ENCODE data around the gene P2RY2. TPM values are rescaled to one million over a fixed set of nuclear protein-coding genes. Genes with fewer than 3 reads are reported as not detected.

The P2RY2 gene
- polyA plus RNA-seq, 1 donor from 2014 or later = not detected

DNA sequence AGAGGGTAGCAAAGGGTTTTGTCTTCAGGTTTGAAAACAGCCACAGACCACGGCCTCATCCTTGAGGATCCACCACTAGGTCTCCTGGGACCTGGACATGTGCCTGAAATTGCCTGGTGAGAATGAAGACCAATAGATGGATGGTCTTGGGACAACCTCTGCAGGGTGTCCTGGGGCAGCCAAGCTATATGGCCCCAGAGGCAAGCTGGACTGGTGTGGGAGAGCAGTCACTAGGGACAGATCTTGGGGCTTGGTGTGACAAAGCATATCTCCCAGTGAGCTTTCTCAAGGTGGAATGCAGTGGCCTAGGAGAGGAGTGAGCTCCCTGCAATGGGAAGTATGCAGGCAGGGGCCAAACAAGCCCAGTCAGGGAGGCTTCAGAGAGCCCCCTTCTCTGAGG is 67.6 kb downstream of the P2RY2 start:
- no peaks in the 10 kb centered on the region for H4K20me1 ChIP-seq (ENCODE audit: insufficient read depth)
- H3K27me3 ChIP-seq (ENCODE audit: insufficient read depth, low read depth, low read length) = no peaks in the 10 kb centered on the region
- H3K9me3 ChIP-seq (ENCODE audit: low read length) = no peaks in the 10 kb centered on the region
- no peaks in the 10 kb centered on the region for H3K9me2 ChIP-seq (ENCODE audit: insufficient read depth, low read length)
- no peak overlapping the region for H3K4me2 ChIP-seq (ENCODE audit: low read length)
- no peaks in the 10 kb centered on the region for H3K79me2 ChIP-seq (replicated peaks; ENCODE audit: insufficient read depth, low read length)
- no peak overlapping the region for H3K9ac ChIP-seq (ENCODE audit: low read length)
- TF ChIP-seq TAF1 (IDR thresholded peaks at IDR 0.05; ENCODE audit: low read depth) (no peak), MXI1 (conservative IDR thresholded peaks at IDR 0.05; ENCODE audit: poor library complexity, severe bottlenecking) (no peak)
- TF ChIP-seq, protein P1, sequence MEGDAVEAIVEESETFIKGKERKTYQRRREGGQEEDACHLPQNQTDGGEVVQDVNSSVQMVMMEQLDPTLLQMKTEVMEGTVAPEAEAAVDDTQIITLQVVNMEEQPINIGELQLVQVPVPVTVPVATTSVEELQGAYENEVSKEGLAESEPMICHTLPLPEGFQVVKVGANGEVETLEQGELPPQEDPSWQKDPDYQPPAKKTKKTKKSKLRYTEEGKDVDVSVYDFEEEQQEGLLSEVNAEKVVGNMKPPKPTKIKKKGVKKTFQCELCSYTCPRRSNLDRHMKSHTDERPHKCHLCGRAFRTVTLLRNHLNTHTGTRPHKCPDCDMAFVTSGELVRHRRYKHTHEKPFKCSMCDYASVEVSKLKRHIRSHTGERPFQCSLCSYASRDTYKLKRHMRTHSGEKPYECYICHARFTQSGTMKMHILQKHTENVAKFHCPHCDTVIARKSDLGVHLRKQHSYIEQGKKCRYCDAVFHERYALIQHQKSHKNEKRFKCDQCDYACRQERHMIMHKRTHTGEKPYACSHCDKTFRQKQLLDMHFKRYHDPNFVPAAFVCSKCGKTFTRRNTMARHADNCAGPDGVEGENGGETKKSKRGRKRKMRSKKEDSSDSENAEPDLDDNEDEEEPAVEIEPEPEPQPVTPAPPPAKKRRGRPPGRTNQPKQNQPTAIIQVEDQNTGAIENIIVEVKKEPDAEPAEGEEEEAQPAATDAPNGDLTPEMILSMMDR (IDR thresholded peaks at IDR 0.05; ENCODE audit: poor library complexity, severe bottlenecking) = no peak
- H2AFZ ChIP-seq (ENCODE audit: low read depth, low read length) = no peak overlapping the region
- no peaks in the 10 kb centered on the region for H3F3A ChIP-seq (ENCODE audit: insufficient read depth, low read length, poor library complexity, severe bottlenecking)
- no peaks in the 10 kb centered on the region for H3K36me3 ChIP-seq (ENCODE audit: insufficient read depth, low read length)
- no peak overlapping the region for H3K27ac ChIP-seq (ENCODE audit: low read length)
- no peak overlapping the region for H3K4me3 ChIP-seq (ENCODE audit: low read length)

Other genes with a start within 250 kb of the P2RY2 start
- 40.8 and 44.0 TPM in 2 replicates for gene FCHSD2, start 76.0 kb upstream of the P2RY2 start, polyA plus RNA-seq
- not detected in 2 replicates for gene P2RY6, start 54.1 kb downstream of the P2RY2 start, polyA plus RNA-seq
- gene ARHGEF17, start 90.0 kb downstream of the P2RY2 start, polyA plus RNA-seq = 7.0 and 7.9 TPM in 2 replicates
- gene RELT, start 158.1 kb downstream of the P2RY2 start, polyA plus RNA-seq = 12.4 and 13.0 TPM in 2 replicates